ENCODE measurements around the gene MLXIP.

- TF ChIP-seq EZH2phosphoT487 (IDR thresholded peaks at IDR 0.05; ENCODE audit: low read length) (no peak), EZH2 (optimal IDR thresholded peaks at IDR 0.05; ENCODE audit: low read depth, low read length) (no peak)
Observed at GRCh38 chr12:122155705-122156104, 77.1 kb downstream of the MLXIP start.

Data from MM.1S (cell line).